Large intestine (tissue), 3 donors: ENCODE results near the gene SLC39A3. TPM values are rescaled to one million over a fixed set of nuclear protein-coding genes. Genes with fewer than 3 reads are reported as not detected.

Source experiments
- DNase-seq, 2 donors: peaks; one replicate each; pipeline versions ENCODE4 v3.0.0 to v3.0.0-alpha.2; 2013
- H3K27ac ChIP-seq: one replicate; pipeline ENCODE4 v1.5.1; 2013; ENCODE audit warnings: low read length
- H3K27me3 ChIP-seq: 2 replicates; pipeline ENCODE4 v1.6.1; 2013; ENCODE audit warnings: low read length; ENCODE audit not compliant: control insufficient read depth, insufficient read depth
- H3K36me3 ChIP-seq: 2 replicates; pipeline ENCODE4 v1.6.1; 2013; ENCODE audit warnings: low read length; ENCODE audit not compliant: control insufficient read depth, insufficient read depth
- H3K4me1 ChIP-seq: one replicate; pipeline ENCODE4 v1.6.1; 2013; ENCODE audit warnings: low read length; ENCODE audit not compliant: control insufficient read depth, insufficient read depth
- H3K4me3 ChIP-seq: one replicate; pipeline ENCODE4 v1.5.1; 2013; ENCODE audit warnings: low read length
- H3K9me3 ChIP-seq: one replicate; pipeline ENCODE4 v1.6.1; 2013; ENCODE audit warnings: mild to moderate bottlenecking, low read depth, low read length, moderate library complexity; ENCODE audit not compliant: control insufficient read depth
- WGBS: methylation state at CpG from one replicate; pipeline ENCODE4 v1.1.5; 2013; ENCODE audit warnings: low lambda C conversion rate; ENCODE audit not compliant: insufficient coverage; 5-methylcytosine and 5-hydroxymethylcytosine counted together
- polyA plus RNA-seq: library from polyadenylated mRNA; unstranded; fragments of 120-200 nt; gene quantifications from one replicate; pipeline ENCODE4 v1.2.1, GENCODE V29; 2013

Gene SLC39A3
- polyA plus RNA-seq, 1 donor: 18.2 TPM

- H3K9me3 ChIP-seq: peaks cover 11% of the 10 kb centered on the region
- no peak overlapping the region for H3K27ac ChIP-seq
- WGBS: 100% methylated on average over 1 of the region's 28 CpGs
- no peaks in the 10 kb centered on the region for H3K4me1 ChIP-seq
- no peaks in the 10 kb centered on the region for H3K36me3 ChIP-seq
- no peak for DNase-seq
- no peak overlapping the region for H3K4me3 ChIP-seq
- H3K27me3 ChIP-seq: peaks cover 66% of the 10 kb centered on the region
Observed at GRCh38 chr19:2722541-2723344, 17.1 kb downstream of the SLC39A3 start.

- Histone ChIP-seq H3K4me1 (no peaks in the 10 kb centered on the region), H3K27me3 (peaks cover 57% of the 10 kb centered on the region), H3K27ac (no peak overlapping the region), H3K4me3 (no peak overlapping the region), H3K36me3 (no peaks in the 10 kb centered on the region), H3K9me3 (peaks cover 16% of the 10 kb centered on the region)
- WGBS: no CpG with 5 or more reads among the region's 39 CpGs
- DNase-seq: no peak
Observed at GRCh38 chr19:2721570-2722540, 18.0 kb downstream of the SLC39A3 start.

- H3K27me3 ChIP-seq: peaks cover 48% of the 10 kb centered on the region
- no peak within 1 kb of the TSS for H3K27ac ChIP-seq
- peaks cover 20% of the 10 kb centered on the region for H3K9me3 ChIP-seq
- H3K36me3 ChIP-seq: no peaks in the 10 kb centered on the region
- no peak within 1 kb of the TSS for H3K4me3 ChIP-seq
- DNase-seq: no peak
- no peaks in the 10 kb centered on the region for H3K4me1 ChIP-seq
- WGBS: no CpG with 5 or more reads among the region's 100 CpGs
Observed at GRCh38 chr19:2720777-2721569, 18.8 kb downstream of the SLC39A3 start, which contains the start of gene DIRAS1. Gene DIRAS1, minus strand, starts transcription at chr19:2721372. Its CDS starts 3,566 bp downstream, at chr19:2717806.

GRCh38 chr19:2719920-2720776 is 19.7 kb downstream of the SLC39A3 start:
- peaks cover 28% of the 10 kb centered on the region for H3K9me3 ChIP-seq
- no CpG with 5 or more reads among the region's 37 CpGs for WGBS

GRCh38 chr19:2719232-2719735 is 20.5 kb downstream of the SLC39A3 start:
- Histone ChIP-seq H3K4me3 (no peak overlapping the region), H3K9me3 (peaks cover 32% of the 10 kb centered on the region), H3K4me1 (no peaks in the 10 kb centered on the region), H3K27me3 (peaks cover 47% of the 10 kb centered on the region), H3K36me3 (no peaks in the 10 kb centered on the region), H3K27ac (no peak overlapping the region)
- no CpG with 5 or more reads among the region's 7 CpGs for WGBS
- DNase-seq: no peak

More at GRCh38 chr19:2719920-2720776, 19.7 kb downstream of the SLC39A3 start:
- Histone ChIP-seq H3K36me3 (no peaks in the 10 kb centered on the region), H3K27me3 (peaks cover 48% of the 10 kb centered on the region), H3K4me1 (no peaks in the 10 kb centered on the region), H3K4me3 (no peak overlapping the region), H3K27ac (no peak overlapping the region)
- DNase-seq: no peak

- Histone ChIP-seq H3K27ac (no peak overlapping the region), H3K4me3 (no peak overlapping the region), H3K4me1 (no peaks in the 10 kb centered on the region), H3K36me3 (no peaks in the 10 kb centered on the region), H3K9me3 (peaks cover 29% of the 10 kb centered on the region), H3K27me3 (peaks cover 33% of the 10 kb centered on the region)
- DNase-seq: no peak
- no CpG with 5 or more reads among the region's 52 CpGs for WGBS
Observed at GRCh38 chr19:2717638-2718541, 21.9 kb downstream of the SLC39A3 start.

GRCh38 chr19:2716722-2717637 is 22.8 kb downstream of the SLC39A3 start:
- Histone ChIP-seq H3K27ac (no peak overlapping the region), H3K4me1 (no peaks in the 10 kb centered on the region), H3K36me3 (no peaks in the 10 kb centered on the region), H3K4me3 (no peak overlapping the region), H3K9me3 (peaks cover 29% of the 10 kb centered on the region), H3K27me3 (peaks cover 24% of the 10 kb centered on the region)
- no CpG with 5 or more reads among the region's 51 CpGs for WGBS
- DNase-seq: no peak

GRCh38 chr19:2716275-2716650 is 23.6 kb downstream of the SLC39A3 start:
- H3K9me3 ChIP-seq: peaks cover 29% of the 10 kb centered on the region
- no CpG with 5 or more reads among the region's 19 CpGs for WGBS
- no peak for DNase-seq
- H3K4me1 ChIP-seq: no peaks in the 10 kb centered on the region
- no peaks in the 10 kb centered on the region for H3K36me3 ChIP-seq
- no peak overlapping the region for H3K4me3 ChIP-seq
- H3K27me3 ChIP-seq: peaks cover 18% of the 10 kb centered on the region
- H3K27ac ChIP-seq: no peak overlapping the region
